PC-9 (cell line): ENCODE data around the gene MRPS25.

Experiments
- EZH2 ChIP-seq: fragments of 200-600 bp; sonication (generic); IDR thresholded peaks from 2 replicates; pipeline ENCODE4 v1.8.0; 2017; ENCODE audit warnings: antibody characterized with exemption, low read depth
- TF ChIP-seq, protein P1 (sequence below): fragments of 200-600 bp; sonication (generic); conservative IDR thresholded peaks from 2 replicates; pipeline ENCODE4 v1.6.1; 2017; ENCODE audit warnings: mixed run types, antibody characterized with exemption, mild to moderate bottlenecking, moderate library complexity

DNA sequence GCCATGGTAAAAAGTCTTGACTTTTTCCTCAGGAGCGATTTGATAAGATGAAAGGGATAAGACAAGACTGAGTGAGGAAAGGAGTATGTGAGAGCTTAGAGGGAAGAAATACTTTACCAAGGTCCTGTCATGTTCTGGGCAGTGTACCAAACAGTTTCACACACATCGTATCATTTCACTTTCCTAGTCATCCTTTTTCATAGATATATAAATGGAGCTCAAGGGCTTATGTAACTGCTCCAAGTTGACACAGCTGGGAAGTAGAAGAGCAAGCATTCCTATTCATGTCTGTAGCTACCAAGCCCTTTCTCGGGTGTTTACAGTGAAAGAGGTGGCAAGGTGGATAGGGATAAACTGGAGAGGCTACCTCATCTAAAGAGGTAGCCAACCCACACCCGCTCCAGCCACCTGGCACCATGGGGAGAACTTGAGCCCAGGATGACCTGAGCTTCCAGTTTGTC is 57.4 kb downstream of the MRPS25 start:
- TF ChIP-seq, protein P1, sequence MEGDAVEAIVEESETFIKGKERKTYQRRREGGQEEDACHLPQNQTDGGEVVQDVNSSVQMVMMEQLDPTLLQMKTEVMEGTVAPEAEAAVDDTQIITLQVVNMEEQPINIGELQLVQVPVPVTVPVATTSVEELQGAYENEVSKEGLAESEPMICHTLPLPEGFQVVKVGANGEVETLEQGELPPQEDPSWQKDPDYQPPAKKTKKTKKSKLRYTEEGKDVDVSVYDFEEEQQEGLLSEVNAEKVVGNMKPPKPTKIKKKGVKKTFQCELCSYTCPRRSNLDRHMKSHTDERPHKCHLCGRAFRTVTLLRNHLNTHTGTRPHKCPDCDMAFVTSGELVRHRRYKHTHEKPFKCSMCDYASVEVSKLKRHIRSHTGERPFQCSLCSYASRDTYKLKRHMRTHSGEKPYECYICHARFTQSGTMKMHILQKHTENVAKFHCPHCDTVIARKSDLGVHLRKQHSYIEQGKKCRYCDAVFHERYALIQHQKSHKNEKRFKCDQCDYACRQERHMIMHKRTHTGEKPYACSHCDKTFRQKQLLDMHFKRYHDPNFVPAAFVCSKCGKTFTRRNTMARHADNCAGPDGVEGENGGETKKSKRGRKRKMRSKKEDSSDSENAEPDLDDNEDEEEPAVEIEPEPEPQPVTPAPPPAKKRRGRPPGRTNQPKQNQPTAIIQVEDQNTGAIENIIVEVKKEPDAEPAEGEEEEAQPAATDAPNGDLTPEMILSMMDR, result no peak
- TF ChIP-seq EZH2, result no peak
